SU-DHL-6 (cell line): ENCODE results near the gene RNF5.

ENCODE experiments used
- CTCF ChIP-seq: fragments of 200-600 bp; sonication (generic); IDR thresholded peaks from one replicate; pipeline ENCODE4 v1.5.1; 2017; ENCODE audit warnings: antibody characterized with exemption, mild to moderate bottlenecking, low read length, moderate library complexity; ENCODE audit not compliant: insufficient read depth, poor library complexity, severe bottlenecking
- EZH2phosphoT487 ChIP-seq: fragments of 200-600 bp; sonication (generic), shearing (Covaris generic); conservative IDR thresholded peaks from 2 replicates; pipeline ENCODE4 v1.6.1; 2018; ENCODE audit warnings: mild to moderate bottlenecking, antibody characterized with exemption, low read length, moderate library complexity, mixed read lengths

DNA sequence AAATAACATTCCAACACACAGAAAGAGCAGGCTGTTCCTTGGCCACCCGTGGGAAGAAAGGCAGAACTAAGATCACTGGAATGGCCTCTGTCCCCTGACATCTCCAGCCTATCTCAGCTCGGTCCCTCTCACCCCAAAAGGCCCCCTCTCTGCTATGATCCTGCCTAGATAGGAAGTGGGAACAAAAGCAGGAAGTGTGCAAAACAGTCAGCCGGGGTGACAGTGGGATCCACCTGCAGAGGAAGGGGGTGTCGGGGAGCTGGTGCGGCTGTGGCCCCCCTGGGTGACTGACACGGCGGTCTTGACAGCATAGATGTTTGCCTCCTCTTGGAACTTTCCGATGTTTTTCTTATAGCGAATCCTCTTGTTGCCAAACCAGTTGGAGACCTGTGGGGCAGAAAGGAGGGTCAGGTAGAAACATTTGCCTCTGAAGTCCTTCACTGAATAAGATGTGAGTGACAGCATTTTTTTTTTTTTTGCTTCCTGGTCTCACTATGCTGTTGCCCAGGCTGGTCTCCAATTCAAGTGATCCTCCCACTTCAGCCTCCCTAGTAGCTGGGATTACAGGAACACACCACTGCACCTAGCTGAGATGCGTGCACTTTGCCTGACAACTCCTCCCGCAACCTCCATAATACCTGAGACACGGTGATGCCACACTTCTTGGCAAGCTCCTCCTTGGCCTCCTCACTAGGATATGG, 9.0 kb downstream of the RNF5 start:
- no peak for TF ChIP-seq CTCF
- no peak for TF ChIP-seq EZH2phosphoT487
